SK-N-SH (cell line): Measurements from ENCODE around the gene NOX4.

ENCODE experiments used
- ELF1 ChIP-seq: IDR thresholded peaks from 2 replicates; pipeline ENCODE4 v1.4.0; 2012
- EP300 ChIP-seq, 2 experiments: IDR thresholded peaks; 2 replicates each; pipeline versions ENCODE4 v1.4.0 to v1.6.1; 2012; ENCODE audit warnings: borderline replicate concordance in 1 of 2, low read depth in 1 of 2, low read length in 1 of 2
- EZH2phosphoT487 ChIP-seq: fragments of 200-600 bp; sonication (generic); IDR thresholded peaks from 2 replicates; pipeline ENCODE4 v1.6.1; 2017; ENCODE audit warnings: low read depth, mixed run types, mild to moderate bottlenecking, antibody characterized with exemption, moderate library complexity, borderline replicate concordance
- JUND ChIP-seq: IDR thresholded peaks from 2 replicates; pipeline ENCODE4 v1.4.0; 2012
- POLR2AphosphoS5 ChIP-seq: IDR thresholded peaks from 2 replicates; pipeline ENCODE4 v1.6.1; 2012; ENCODE audit warnings: low read depth, low read length
- RCOR1 ChIP-seq: fragments of 150-350 bp; IDR thresholded peaks from 2 replicates; pipeline ENCODE4 v1.6.1; 2017; ENCODE audit warnings: antibody characterized with exemption, low read length
- RFX5 ChIP-seq: IDR thresholded peaks from 2 replicates; pipeline ENCODE4 v1.6.1; 2012; ENCODE audit warnings: mild to moderate bottlenecking, improper control_type of control experiment, low read length
- YY1 ChIP-seq: IDR thresholded peaks from 2 replicates; pipeline ENCODE4 v1.4.0; 2012; ENCODE audit warnings: low read depth, mild to moderate bottlenecking
- TF ChIP-seq, protein P1 (sequence below): fragments of 200-600 bp; sonication (generic); IDR thresholded peaks from 2 replicates; pipeline ENCODE4 v1.6.1; 2017; ENCODE audit warnings: antibody characterized with exemption, mild to moderate bottlenecking, moderate library complexity
- TF ChIP-seq, protein P2 (sequence below): IDR thresholded peaks from 2 replicates; pipeline ENCODE4 v1.4.0; 2012; ENCODE audit warnings: low read depth
- TF ChIP-seq, protein P3 (sequence below): fragments of 150-350 bp; IDR thresholded peaks from 2 replicates; pipeline ENCODE4 v1.6.1; 2017; ENCODE audit warnings: antibody characterized with exemption, low read length, low read depth, borderline replicate concordance
- TF ChIP-seq, protein P4 (sequence below): IDR thresholded peaks from 2 replicates; pipeline ENCODE4 v1.4.0; 2012; ENCODE audit warnings: low read depth, borderline replicate concordance

- no peak for TF ChIP-seq ELF1
- TF ChIP-seq, protein P1, sequence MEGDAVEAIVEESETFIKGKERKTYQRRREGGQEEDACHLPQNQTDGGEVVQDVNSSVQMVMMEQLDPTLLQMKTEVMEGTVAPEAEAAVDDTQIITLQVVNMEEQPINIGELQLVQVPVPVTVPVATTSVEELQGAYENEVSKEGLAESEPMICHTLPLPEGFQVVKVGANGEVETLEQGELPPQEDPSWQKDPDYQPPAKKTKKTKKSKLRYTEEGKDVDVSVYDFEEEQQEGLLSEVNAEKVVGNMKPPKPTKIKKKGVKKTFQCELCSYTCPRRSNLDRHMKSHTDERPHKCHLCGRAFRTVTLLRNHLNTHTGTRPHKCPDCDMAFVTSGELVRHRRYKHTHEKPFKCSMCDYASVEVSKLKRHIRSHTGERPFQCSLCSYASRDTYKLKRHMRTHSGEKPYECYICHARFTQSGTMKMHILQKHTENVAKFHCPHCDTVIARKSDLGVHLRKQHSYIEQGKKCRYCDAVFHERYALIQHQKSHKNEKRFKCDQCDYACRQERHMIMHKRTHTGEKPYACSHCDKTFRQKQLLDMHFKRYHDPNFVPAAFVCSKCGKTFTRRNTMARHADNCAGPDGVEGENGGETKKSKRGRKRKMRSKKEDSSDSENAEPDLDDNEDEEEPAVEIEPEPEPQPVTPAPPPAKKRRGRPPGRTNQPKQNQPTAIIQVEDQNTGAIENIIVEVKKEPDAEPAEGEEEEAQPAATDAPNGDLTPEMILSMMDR, result no peak
- TF ChIP-seq EP300 (IDR thresholded peaks at IDR 0.05; ENCODE audit: borderline replicate concordance in 1 of 2, low read depth in 1 of 2, low read length in 1 of 2), result no peak
- TF ChIP-seq POLR2AphosphoS5, result no peak
- no peak for TF ChIP-seq YY1
- TF ChIP-seq, protein P2, sequence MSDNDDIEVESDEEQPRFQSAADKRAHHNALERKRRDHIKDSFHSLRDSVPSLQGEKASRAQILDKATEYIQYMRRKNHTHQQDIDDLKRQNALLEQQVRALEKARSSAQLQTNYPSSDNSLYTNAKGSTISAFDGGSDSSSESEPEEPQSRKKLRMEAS, result no peak
- no peak for TF ChIP-seq JUND
- TF ChIP-seq, protein P3, sequence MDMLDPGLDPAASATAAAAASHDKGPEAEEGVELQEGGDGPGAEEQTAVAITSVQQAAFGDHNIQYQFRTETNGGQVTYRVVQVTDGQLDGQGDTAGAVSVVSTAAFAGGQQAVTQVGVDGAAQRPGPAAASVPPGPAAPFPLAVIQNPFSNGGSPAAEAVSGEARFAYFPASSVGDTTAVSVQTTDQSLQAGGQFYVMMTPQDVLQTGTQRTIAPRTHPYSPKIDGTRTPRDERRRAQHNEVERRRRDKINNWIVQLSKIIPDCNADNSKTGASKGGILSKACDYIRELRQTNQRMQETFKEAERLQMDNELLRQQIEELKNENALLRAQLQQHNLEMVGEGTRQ, result no peak
- TF ChIP-seq RFX5, result no peak
- no peak for TF ChIP-seq RCOR1
- TF ChIP-seq, protein P4, sequence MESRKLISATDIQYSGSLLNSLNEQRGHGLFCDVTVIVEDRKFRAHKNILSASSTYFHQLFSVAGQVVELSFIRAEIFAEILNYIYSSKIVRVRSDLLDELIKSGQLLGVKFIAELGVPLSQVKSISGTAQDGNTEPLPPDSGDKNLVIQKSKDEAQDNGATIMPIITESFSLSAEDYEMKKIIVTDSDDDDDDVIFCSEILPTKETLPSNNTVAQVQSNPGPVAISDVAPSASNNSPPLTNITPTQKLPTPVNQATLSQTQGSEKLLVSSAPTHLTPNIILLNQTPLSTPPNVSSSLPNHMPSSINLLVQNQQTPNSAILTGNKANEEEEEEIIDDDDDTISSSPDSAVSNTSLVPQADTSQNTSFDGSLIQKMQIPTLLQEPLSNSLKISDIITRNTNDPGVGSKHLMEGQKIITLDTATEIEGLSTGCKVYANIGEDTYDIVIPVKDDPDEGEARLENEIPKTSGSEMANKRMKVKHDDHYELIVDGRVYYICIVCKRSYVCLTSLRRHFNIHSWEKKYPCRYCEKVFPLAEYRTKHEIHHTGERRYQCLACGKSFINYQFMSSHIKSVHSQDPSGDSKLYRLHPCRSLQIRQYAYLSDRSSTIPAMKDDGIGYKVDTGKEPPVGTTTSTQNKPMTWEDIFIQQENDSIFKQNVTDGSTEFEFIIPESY, result no peak
- TF ChIP-seq EZH2phosphoT487, result no peak
These were observed 132.4 kb downstream of the NOX4 start for GRCh38 chr11:89358761-89359160.
